HG03460 (cell line): Measurements from ENCODE around the gene USP43.
"Not testable (repeated sequence)": the region's sequence is repeated elsewhere in the genome, so short reads cannot be mapped to it uniquely, and the experiment has no call there.

Source experiments
- ATAC-seq: cut with Tn5 transposase; IDR thresholded peaks from one replicate; pipeline ENCODE4 v1.9.1; 2021; ENCODE audit not compliant: unreplicated experiment

The USP43 gene

DNA sequence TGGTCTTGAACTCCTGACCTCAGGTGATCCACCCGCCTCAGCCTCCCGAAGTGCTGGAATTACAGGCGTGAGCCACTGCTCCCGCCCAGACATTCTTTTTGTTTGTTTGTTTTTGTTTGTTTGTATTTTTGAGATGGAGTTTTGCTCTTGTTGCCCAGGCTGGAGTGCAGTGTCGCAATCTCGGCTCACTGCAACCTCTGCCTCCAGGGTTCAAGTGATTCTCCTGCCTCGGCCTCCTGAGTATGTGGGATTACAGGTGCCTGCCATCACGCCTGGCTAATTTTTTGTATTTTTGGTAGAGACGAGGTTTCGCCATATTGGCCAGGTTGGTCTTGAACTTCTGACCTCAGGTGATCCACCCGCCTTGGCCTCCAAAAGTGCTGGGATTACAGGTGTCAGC is 18.2 kb downstream of the USP43 start:
- not testable (repeated sequence) for ATAC-seq

DNA sequence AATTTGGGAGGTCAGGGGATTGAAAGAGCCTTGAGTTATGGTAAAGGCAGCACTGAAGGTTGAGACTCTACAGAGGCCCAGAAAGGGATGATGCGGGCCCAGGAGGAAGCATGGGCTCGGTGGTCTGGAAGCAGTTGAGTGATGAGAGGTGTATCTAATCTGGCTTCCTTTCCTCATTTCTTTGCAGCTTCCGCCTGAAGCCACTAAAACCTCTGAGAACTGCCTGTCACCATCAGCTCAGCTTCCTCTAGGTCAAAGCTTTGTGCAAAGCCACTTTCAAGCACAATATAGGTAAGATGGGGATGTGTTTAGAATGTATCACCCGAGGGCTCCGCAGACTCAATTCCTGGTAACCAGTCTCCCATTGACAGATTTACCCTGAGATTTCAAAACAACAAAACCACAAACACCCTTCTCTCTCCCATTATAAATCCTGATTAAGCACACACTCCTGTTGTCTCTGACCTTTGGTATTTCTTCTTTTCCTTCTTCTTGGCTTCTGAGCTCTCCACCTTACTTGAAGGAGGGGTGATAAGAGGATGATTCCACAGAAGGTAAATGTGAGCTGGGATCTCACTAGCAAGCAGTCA is 21.2 kb downstream of the USP43 start:
- ATAC-seq: no peak

- no peak for ATAC-seq
Observed at GRCh38 chr17:9668517-9668916, 23.2 kb downstream of the USP43 start.

DNA sequence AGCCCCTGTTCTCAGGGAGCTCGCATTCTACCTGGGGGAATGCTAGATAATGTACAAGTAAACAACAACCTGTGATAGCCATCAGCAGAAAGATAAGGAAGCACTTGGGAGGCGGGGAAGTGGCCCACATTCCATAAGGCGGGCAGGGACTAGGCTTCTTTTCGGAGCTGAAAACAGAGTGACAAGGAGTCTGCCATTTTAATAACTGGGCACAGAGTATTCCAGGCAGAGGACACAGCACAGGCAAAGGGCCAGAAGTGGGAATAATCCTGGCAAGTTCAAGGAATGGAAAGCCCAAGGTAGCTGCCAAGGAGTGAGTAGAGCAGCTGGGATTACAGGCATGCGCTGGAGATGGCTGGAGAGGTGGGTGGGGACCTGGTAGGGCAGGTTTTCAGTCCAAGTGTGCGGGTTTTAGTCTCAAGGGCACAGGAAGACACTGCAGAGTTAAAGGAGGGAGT is 24.3 kb downstream of the USP43 start:
- ATAC-seq: no peak

- ATAC-seq: no peak
Observed at GRCh38 chr17:9670596-9670995, 25.3 kb downstream of the USP43 start.

DNA sequence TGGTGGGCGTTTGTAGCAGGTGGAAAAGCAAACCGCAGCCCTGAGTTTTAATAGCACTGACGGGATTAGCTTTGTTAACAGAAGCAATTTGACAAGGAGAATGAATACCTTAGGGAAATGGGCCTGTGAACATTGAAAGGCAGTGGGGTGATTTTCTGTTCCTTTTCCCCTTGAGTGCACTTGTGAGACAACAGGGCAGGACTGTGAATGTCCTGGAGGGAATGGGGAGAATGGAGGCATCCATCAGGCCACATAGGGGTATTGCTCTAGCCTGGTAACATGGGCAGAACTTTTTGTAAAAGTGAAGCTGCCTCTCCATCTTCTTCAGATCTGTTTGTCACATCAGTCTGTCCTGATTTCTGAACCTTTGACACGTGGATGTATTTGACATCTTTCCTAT is 26.2 kb downstream of the USP43 start:
- ATAC-seq: no peak

DNA sequence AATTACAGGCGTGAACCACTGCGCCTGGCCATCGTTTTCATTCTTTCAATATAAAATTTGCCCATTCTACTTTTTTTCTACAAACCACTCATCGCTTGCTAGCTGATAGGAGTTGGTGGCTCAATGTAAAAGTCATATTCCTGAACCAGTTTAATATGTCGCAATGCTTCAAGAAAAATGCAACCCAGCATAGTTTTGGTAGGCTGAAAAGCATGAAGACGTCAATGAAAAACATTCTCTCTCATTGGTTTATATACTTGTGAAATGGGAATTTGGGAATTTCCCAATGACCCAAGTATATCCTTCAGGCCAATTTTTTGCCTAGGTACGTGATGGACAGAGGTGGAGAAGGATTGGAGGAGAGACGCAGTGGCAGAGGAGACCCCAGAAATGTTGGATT is 26.9 kb downstream of the USP43 start:
- no peak for ATAC-seq

DNA sequence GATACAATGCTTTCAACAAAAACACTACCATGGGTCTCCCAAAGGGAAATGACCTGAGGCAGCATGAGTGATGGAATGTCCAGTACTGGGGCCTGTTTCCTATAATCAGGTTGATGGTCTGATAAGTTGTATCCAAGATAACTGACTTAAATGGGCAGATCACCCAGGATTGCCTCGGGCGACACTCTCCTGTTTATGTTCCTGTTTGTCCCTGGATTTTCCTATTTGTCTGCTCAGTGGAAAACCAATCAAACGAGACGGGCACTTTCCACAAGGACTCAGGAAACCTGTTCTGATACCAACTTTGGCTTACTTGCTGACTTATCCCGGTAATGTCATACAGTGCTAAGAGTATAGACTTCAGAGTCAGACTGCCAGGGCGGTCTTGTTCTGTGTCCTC is 27.4 kb downstream of the USP43 start:
- no peak for ATAC-seq

GRCh38 chr17:9676084-9676483 is 30.8 kb downstream of the USP43 start:
- no peak for ATAC-seq

DNA sequence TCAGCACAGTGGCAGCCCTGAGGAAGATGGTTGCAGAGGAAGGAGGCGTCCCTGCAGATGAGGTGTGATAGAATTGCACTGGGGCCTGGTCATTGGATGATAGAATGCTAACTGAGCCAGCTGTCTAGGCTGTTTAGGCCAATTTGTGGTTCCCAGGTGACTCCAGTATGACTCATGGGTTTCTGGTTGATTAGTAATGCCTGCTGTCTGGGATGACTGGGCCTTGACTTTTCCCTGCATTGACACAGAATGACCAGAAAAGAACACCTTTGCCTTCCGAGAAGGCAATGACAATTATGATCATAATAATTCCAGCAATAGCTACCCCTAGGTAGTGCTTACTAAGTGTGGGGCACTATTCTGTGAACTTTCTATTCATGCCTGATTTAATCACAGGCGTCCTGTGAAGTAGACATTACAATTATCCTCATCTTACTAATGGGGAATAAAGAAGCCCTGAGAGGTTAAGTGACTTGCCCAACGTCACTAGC is 31.5 kb downstream of the USP43 start:
- ATAC-seq: no peak

DNA sequence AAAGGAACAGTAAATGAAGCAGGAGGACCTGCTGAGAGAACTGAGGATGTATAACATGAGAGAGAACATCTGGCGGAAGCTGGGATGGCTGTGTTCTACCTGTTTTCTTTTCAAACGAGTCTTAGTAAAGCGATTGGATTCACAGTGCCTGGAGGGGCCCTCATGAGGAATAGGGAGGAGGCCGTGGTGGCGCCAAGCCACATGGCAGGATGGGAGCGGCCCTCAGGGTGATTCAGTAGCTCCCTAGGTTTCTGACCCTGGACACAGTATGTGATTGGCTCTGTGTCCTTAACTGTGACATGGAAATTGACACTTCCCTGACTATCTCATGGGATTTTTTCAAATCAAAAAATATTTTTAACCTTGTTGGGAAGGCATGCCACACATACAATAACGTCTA is 32.1 kb downstream of the USP43 start:
- ATAC-seq: no peak

GRCh38 chr17:9677896-9678295 is 32.6 kb downstream of the USP43 start:
- no peak for ATAC-seq

- ATAC-seq: no peak
Observed at GRCh38 chr17:9684955-9685621, 39.8 kb downstream of the USP43 start.

DNA sequence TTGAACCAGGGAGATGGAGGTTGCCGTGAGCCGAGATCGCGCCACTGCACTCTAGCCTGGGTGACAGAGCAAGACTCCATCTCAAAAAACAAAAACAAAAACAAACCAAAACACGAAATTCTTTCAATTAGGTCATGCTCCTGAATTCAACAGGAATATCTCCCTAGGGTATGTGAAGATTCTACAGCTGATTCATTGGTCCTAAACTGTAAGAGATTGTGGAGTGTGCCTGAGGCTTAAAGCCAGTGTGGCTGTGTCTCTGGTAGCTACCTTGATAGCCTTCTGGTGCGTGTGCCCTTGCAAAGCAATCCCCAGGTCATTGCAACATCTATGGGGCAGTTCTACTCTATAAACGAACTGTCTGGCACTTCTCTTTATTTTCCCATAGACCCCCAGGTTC is 48.4 kb downstream of the USP43 start:
- no peak for ATAC-seq

DNA sequence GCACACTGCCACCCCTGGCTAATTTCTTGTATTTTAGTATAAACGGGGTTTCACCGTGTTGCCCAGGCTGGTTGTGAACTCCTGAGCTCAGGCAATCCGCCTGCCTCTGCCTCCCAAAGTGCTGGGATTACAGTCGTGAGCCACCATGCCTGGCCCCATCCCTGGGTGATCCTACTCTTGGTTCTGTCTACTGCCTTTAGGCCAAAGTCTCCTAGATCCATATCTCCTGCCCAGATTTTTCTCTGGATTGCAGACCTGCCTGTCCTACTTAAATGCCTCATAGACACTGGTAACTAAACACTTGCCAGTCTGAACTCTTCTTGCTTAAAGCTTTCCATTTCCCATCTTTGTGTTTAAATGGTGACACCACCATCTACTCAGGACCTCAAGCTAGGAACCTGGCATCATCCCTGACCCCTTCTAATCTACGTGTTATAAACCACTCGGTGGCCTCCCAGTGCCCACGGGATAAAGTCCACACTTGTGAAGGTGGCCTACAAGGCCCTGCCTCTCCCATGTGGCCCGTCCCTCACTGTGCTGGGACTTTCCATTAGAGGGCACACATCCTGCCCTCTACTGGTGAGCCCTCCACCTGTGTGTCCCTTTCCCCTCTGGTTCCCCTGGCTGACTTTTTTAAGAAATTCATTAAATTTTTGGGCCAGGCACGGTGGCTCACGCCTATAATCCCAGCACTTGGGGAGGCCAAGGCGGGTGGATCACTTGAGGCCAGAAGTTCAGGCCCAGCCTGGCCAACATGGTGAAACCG is 51.1 kb downstream of the USP43 start:
- ATAC-seq: no peak

GRCh38 chr17:9700136-9700535 is 54.8 kb downstream of the USP43 start:
- no peak for ATAC-seq

- no peak for ATAC-seq
Observed at GRCh38 chr17:9700754-9701476, 55.6 kb downstream of the USP43 start.

- no peak for ATAC-seq
Observed at GRCh38 chr17:9702482-9702881, 57.2 kb downstream of the USP43 start.

DNA sequence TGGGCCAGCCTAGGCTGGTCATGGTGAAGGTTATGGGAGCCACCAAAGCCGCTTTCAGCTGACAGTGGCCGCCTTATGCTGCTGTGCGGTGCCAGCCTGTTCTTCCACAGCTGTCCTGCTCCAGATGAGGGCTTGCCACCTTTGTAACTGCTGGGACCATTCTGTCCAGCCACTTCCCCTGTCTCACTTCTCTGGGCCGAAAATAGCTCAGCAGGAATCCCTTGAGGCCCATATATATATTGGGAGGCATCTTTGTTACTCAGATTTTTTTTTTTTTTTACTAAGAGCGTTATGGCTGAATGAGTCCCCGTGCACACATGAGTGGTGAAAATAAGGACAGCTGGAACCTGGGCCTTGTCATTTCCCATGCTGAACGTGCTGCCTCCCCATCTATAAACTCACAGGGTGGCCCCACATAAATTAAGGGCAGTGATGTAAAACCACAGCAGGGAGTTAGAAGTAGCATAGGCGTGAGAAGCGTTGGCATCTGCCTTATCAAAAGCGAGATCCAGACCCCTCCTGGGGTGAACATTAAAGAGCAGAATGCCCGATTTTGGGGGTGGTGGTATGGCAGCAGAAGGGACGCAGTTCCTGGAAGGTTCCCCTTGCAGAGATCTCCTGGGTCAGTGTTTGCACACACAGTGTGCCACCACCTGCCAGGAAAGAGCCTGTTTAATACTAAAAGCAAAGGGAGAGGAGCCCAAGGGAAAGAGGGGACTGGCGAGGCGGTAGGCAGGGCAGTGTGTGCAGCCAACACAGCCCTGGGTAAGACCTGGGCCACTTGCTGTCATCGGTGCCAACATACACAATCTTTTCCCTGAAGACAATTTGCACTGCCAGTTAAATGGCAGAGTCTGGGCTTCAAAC is 57.8 kb downstream of the USP43 start:
- ATAC-seq: no peak

DNA sequence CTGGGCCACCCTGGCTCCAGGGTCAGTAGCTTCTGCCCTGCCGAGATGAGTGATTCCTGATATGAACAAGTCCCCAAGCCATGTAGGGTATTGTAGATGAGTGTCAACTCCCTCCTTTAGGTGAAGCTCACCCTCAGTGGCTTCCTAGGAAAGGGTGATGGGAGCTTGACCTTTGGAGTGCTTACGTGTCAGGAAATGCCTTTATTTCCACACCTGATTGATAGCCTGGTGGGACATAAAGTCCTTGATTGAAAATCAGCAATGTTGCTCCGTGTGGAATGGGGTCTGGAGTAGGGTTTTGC is 58.4 kb downstream of the USP43 start:
- ATAC-seq: no peak

DNA sequence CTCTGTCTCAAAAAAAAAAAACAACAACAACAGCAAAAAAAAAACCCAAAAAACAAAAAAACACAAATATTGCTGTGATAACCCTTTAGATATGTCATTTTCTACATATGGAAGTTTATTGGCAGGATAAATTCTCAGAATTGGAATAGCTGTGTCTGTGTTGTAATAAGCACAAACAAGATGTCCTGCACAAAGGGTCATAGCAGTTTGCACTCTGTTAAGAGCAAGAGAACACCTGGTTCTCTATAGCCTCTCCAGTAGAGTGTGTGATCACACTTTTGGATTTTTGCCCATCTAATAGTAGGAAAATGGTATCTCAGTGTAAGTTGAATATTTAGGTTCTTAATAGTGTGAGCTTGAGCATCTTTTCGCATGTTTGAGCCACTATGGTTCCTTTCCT is 60.4 kb downstream of the USP43 start:
- ATAC-seq: no peak
